NCI-H2196 (cell line): Measurements from ENCODE around the gene ALMS1.
"Not testable (repeated sequence)": the region's sequence is repeated elsewhere in the genome, so short reads cannot be mapped to it uniquely, and the experiment has no call there.

ENCODE experiments used
- DNase-seq: peaks from one replicate; lab custom pipeline; 2025; ENCODE audit not compliant: unreplicated experiment; lab: John Stamatoyannopoulos, UW

ALMS1 gene

GRCh38 chr2:73614997-73615396 lies 229.4 kb downstream of the ALMS1 start:
- no peak for DNase-seq

- DNase-seq = not testable (repeated sequence)
Measured at GRCh38 chr2:73619925-73620324, 234.3 kb downstream of the ALMS1 start.

GRCh38 chr2:73624036-73624435 lies 238.4 kb downstream of the ALMS1 start:
- DNase-seq = not testable (repeated sequence)

- DNase-seq = not testable (repeated sequence)
Measured at GRCh38 chr2:73624625-73625024, 239.0 kb downstream of the ALMS1 start.

- not testable (repeated sequence) for DNase-seq
Measured at GRCh38 chr2:73626237-73626636, 240.6 kb downstream of the ALMS1 start.

GRCh38 chr2:73628493-73628892 lies 242.9 kb downstream of the ALMS1 start:
- DNase-seq = not testable (repeated sequence)

GRCh38 chr2:73630662-73631266 lies 245.1 kb downstream of the ALMS1 start:
- not testable (repeated sequence) for DNase-seq

- DNase-seq = not testable (repeated sequence)
Measured at GRCh38 chr2:73636977-73637376, 251.3 kb downstream of the ALMS1 start.

GRCh38 chr2:73638429-73638828 lies 252.8 kb downstream of the ALMS1 start:
- no peak for DNase-seq

GRCh38 chr2:73640511-73640911 lies 254.9 kb downstream of the ALMS1 start:
- no peak for DNase-seq

- DNase-seq = no peak
Measured at GRCh38 chr2:73640946-73641766, 255.5 kb downstream of the ALMS1 start.

GRCh38 chr2:73641767-73642062 lies 256.1 kb downstream of the ALMS1 start:
- DNase-seq = no peak

GRCh38 chr2:73642338-73643018 lies 256.8 kb downstream of the ALMS1 start, which contains the start of gene NAT8:
Gene NAT8 (minus strand): TSS chr2:73642422. CDS start chr2:73641628, 794 bp downstream.
- no peak for DNase-seq

GRCh38 chr2:73647690-73648089 lies 262.1 kb downstream of the ALMS1 start:
- not testable (repeated sequence) for DNase-seq

- DNase-seq = no peak
Measured at GRCh38 chr2:73651591-73652230, 266.1 kb downstream of the ALMS1 start.

GRCh38 chr2:73652348-73652747 lies 266.7 kb downstream of the ALMS1 start:
- no peak for DNase-seq

GRCh38 chr2:73654175-73654574 lies 268.5 kb downstream of the ALMS1 start:
- no peak for DNase-seq
